GM12865 (cell line): ENCODE results near the gene ENTPD7.
"Not testable (repeated sequence)": the region's sequence is repeated elsewhere in the genome, so short reads cannot be mapped to it uniquely, and the experiment has no call there.

Experiments
- DNase-seq: peaks from one replicate; pipeline ENCODE4 v3.0.0; 2010; ENCODE audit warnings: low read depth
- H3K4me3 ChIP-seq: 2 replicates; pipeline ENCODE4 v1.5.1; 2011; ENCODE audit warnings: mild to moderate bottlenecking, low read depth, low read length, control low read depth
- CTCF ChIP-seq: IDR thresholded peaks from 2 replicates; pipeline ENCODE4 v1.5.1; 2011; ENCODE audit warnings: low read length, control low read depth, low read depth, inconsistent platforms; ENCODE audit not compliant: insufficient read depth; ENCODE audit errors: missing control alignments

ENTPD7 gene

GRCh38 chr10:99742254-99742653 is 82.9 kb downstream of the ENTPD7 start:
- DNase-seq, result no peak
- no peak overlapping the region for H3K4me3 ChIP-seq

GRCh38 chr10:99742701-99743100 is 83.4 kb downstream of the ENTPD7 start:
- no peak for DNase-seq
- no peak overlapping the region for H3K4me3 ChIP-seq
- TF ChIP-seq CTCF, result no peak

More at GRCh38 chr10:99742254-99742653, 82.9 kb downstream of the ENTPD7 start:
- TF ChIP-seq CTCF, result no peak

- no peak for DNase-seq
- no peak overlapping the region for H3K4me3 ChIP-seq
- TF ChIP-seq CTCF, result no peak
These were observed 84.5 kb downstream of the ENTPD7 start for GRCh38 chr10:99743841-99744240.

GRCh38 chr10:99746166-99746565 is 86.9 kb downstream of the ENTPD7 start:
- DNase-seq, H3K4me3 ChIP-seq: not testable (repeated sequence)

GRCh38 chr10:99748823-99749451 is 89.6 kb downstream of the ENTPD7 start:
- no peak for TF ChIP-seq CTCF
- H3K4me3 ChIP-seq, result no peak overlapping the region
- DNase-seq, result no peak

GRCh38 chr10:99750641-99751040 is 91.3 kb downstream of the ENTPD7 start:
- DNase-seq, result no peak
- H3K4me3 ChIP-seq, result no peak overlapping the region
- TF ChIP-seq CTCF, result no peak

GRCh38 chr10:99754670-99755069 is 95.4 kb downstream of the ENTPD7 start:
- TF ChIP-seq CTCF, result no peak
- DNase-seq, result no peak
- H3K4me3 ChIP-seq, result no peak overlapping the region
